HG02943 (cell line): ENCODE measurements around the gene HNRNPU.
A peak's percentile ranks its signal among the peaks of the same experiment; 100 is the strongest.

Experiments used
- ATAC-seq: cut with Tn5 transposase; IDR thresholded peaks from one replicate; pipeline ENCODE4 v1.9.1; 2021; ENCODE audit warnings: mild to moderate bottlenecking, low read depth, moderate library complexity; ENCODE audit not compliant: unreplicated experiment

Gene HNRNPU

GRCh38 chr1:244863491-244864252, 671 bp downstream of the HNRNPU start:
- ATAC-seq: peak; percentile 3

GRCh38 chr1:244862699-244863490, 1.4 kb downstream of the HNRNPU start:
- ATAC-seq: peak; percentile 62

DNA sequence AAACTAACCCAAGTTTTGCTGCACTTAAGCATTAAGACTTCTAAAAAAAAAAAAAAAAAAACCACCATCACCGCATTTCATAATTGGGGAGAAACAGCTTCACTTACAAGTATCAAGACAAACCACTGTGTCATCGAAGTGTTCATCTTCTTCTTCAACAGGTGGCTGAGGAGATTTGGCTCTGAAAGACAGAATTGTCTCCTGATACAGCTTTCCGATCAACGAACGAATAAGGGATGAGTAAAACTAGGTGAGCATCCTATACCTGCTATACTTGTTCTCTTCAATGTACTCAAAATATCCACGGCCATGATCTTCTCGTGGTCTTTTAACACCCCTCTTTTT, 2.0 kb downstream of the HNRNPU start:
- ATAC-seq: no peak

DNA sequence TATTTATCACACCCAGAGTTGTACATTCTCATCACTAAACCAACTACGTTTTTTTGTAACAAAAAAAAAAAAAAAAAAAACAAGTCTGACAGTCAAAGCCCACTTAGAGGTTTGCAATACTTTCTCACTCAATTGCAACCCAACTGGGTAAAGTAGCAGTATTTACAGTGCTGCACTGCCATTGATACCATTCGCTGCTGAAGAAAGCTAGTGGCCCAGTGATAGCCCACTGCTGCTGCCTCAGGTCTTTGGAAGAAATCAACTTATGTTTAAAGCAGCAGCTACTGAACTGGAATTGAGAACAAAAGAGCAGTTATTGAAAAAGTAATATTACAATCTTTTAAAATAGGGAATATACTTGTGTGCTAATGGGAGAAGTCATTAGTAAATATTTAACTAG, 2.7 kb downstream of the HNRNPU start:
- ATAC-seq: no peak

DNA sequence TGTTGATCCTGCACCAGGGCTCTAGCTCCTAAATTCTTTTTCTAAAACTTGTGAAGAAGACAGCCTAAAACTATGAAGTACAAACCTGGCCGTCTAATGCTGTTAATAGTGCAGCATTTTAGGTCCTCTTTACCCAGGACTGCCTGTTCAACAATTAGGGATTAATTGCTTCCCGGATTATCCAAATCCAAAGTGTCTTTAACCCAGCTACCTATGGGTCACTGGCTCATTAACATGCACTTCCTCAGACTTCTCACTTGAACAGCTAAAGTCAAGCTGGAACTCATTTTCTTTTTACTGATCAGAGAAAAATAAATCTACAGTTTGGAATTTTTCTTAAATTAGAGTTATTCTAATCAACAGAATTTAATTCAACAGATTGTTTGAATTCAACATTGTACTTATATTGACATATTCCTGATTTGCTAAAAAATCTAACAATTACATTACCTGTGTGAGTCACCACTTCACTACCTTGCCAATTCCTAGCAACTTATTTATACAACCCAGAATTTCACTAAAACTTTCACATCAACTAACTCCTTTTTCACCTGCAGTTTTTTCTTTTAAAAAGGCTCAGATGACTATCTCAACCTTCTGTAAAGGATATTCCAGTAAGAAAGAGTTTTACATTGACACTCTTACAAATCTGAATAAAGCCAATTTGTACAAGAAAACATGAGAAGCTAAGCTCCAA, 3.3 kb downstream of the HNRNPU start:
- no peak for ATAC-seq

- ATAC-seq: no peak
Measured at GRCh38 chr1:244860078-244860477, 4.3 kb downstream of the HNRNPU start.

GRCh38 chr1:244858357-244858756, 6.0 kb downstream of the HNRNPU start:
- ATAC-seq: no peak

DNA sequence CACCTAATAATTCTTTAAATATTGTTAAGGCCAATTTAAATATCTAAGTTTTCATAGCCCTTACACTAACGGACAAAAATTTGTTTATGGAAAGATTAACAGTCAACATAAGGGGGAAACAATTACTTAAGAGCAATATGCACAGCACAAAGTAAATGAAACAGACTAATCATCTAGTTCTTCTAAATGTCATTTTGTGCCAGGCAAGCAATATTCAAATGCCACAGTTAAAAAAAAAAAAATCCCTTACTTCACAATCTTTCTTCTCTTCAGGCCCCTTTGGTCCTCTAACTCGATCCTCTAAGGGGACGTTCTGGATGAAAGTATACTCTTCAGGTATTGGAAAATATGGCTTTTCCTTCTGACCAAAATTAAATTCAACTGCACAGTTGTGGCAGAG, 6.6 kb downstream of the HNRNPU start:
- ATAC-seq: no peak

GRCh38 chr1:244854865-244855578, 9.3 kb downstream of the HNRNPU start:
- ATAC-seq: no peak

GRCh38 chr1:244854166-244854565, 10.2 kb downstream of the HNRNPU start:
- ATAC-seq: no peak

GRCh38 chr1:244852694-244853093, 11.6 kb downstream of the HNRNPU start:
- no peak for ATAC-seq

DNA sequence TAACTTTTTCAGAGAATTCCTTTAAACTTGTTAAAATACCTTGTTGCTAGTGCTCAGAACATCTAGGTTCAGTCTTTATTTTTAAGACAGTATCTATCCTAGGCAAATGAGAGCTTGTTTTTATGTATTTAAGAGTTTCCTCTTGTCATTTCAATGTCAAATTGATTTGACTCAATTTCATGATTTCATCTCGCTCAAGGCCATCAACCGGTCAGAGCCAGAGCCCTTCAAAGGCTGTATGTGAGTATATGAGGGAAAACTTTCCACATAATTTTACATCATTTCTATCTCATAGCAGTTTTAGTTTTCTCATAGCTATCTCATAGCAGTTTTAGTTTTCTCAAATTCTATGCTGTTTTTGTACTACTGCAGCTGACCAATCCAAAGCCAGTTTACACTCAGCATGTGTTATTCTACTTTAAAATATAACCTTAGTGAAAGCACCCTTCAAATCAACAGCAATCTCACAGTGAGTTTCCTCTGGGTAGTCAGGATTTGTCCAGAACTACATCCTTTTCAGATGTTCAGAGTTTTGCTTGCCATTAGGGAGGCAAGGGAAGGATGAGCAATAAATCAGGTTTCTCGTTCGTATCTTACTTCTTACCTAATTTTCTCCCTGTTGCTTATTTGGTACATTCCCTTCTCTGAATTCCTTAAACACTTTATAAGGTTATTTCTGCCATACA, 12.7 kb downstream of the HNRNPU start:
- ATAC-seq: no peak

DNA sequence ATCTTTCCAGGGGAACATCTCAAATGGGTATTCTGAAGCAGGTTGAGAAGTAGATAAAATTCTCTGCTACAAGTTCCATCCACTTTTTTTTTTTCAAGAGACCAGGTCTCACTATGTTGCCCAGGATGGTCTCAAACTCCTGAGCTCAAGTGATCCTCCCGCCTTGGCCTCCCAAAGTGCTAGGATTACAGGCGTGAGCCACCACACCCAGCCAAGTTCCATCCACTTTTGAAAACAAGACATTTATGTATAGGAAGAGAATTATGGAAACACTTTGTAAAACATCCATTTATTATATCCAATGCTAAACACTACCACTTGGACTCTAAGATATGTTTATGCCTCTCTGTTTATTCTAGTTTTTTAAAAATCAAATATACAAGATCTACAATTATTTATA, 13.4 kb downstream of the HNRNPU start:
- no peak for ATAC-seq

GRCh38 chr1:244850099-244850852, 14.1 kb downstream of the HNRNPU start:
- ATAC-seq: no peak

GRCh38 chr1:244849189-244849866, 15.0 kb downstream of the HNRNPU start:
- no peak for ATAC-seq

- ATAC-seq: no peak
Measured at GRCh38 chr1:244846653-244847052, 17.7 kb downstream of the HNRNPU start.

- ATAC-seq: no peak
Measured at GRCh38 chr1:244844155-244845121, 19.9 kb downstream of the HNRNPU start.
